Measurements from ENCODE around the gene FAM118B.
A peak's percentile ranks its signal among the peaks of the same experiment; 100 is the strongest.

Gene FAM118B

GRCh38 chr11:126205359-126205758 lies 6.2 kb upstream of the FAM118B start:
- no peak for ATAC-seq
- no peak for TF ChIP-seq CREB5 (CRISPR knock-in tag; IDR thresholded peaks at IDR 0.05; ENCODE audit: low read depth)
- TF ChIP-seq ZNF70 (CRISPR knock-in tag; IDR thresholded peaks at IDR 0.05) = no peak
- no peak for TF ChIP-seq PATZ1 (CRISPR knock-in tag; IDR thresholded peaks at IDR 0.05; ENCODE audit: borderline replicate concordance)
- TF ChIP-seq ZC3H10 (CRISPR knock-in tag; IDR thresholded peaks at IDR 0.05) = no peak
- no peak for TF ChIP-seq CSRNP3 (CRISPR knock-in tag; IDR thresholded peaks at IDR 0.05)
- no peak for TF ChIP-seq ARNTL (CRISPR knock-in tag; IDR thresholded peaks at IDR 0.05; ENCODE audit: borderline replicate concordance, low read depth)
- no peak for TF ChIP-seq ZNF565 (CRISPR knock-in tag; conservative IDR thresholded peaks at IDR 0.05; ENCODE audit: low read depth)
- no peak for TF ChIP-seq ZNF8 (CRISPR knock-in tag; IDR thresholded peaks at IDR 0.05)
- TF ChIP-seq TOX (CRISPR knock-in tag; IDR thresholded peaks at IDR 0.05; ENCODE audit: borderline replicate concordance) = no peak
- no peak for TF ChIP-seq CSDC2 (CRISPR knock-in tag; IDR thresholded peaks at IDR 0.05)
- no peak for TF ChIP-seq POU6F1 (CRISPR knock-in tag; IDR thresholded peaks at IDR 0.05; ENCODE audit: borderline replicate concordance, low read depth)
- no peak for TF ChIP-seq SNAI2 (CRISPR knock-in tag; IDR thresholded peaks at IDR 0.05)
- no peak for TF ChIP-seq TSHZ2 (CRISPR knock-in tag; IDR thresholded peaks at IDR 0.05)
- no peak for TF ChIP-seq ZFP3 (CRISPR knock-in tag; IDR thresholded peaks at IDR 0.05)
- no peak for TF ChIP-seq PPARA (CRISPR knock-in tag; IDR thresholded peaks at IDR 0.05; ENCODE audit: borderline replicate concordance)
- TF ChIP-seq RARB (CRISPR knock-in tag; IDR thresholded peaks at IDR 0.05) = no peak
- no peak for TF ChIP-seq TCF4 (CRISPR knock-in tag; IDR thresholded peaks at IDR 0.05; ENCODE audit: borderline replicate concordance)
- TF ChIP-seq ISL1 (CRISPR knock-in tag; IDR thresholded peaks at IDR 0.05) = no peak

GRCh38 chr11:126207896-126208295 lies 3.7 kb upstream of the FAM118B start:
- no peak for TF ChIP-seq ZFP30 (CRISPR knock-in tag; IDR thresholded peaks at IDR 0.05)
- TF ChIP-seq ZNF70 (CRISPR knock-in tag; IDR thresholded peaks at IDR 0.05) = no peak
- no peak for TF ChIP-seq GLIS3 (CRISPR knock-in tag; IDR thresholded peaks at IDR 0.05)
- ATAC-seq = no peak

GRCh38 chr11:126210871-126211235 lies 729 bp upstream of the FAM118B start:
- peak; percentile 6 for ATAC-seq
- no peak for TF ChIP-seq ZC3H10 (CRISPR knock-in tag; IDR thresholded peaks at IDR 0.05)
- no peak for TF ChIP-seq TOX (CRISPR knock-in tag; IDR thresholded peaks at IDR 0.05; ENCODE audit: borderline replicate concordance)
- TF ChIP-seq TSHZ2 (CRISPR knock-in tag; IDR thresholded peaks at IDR 0.05) = no peak
- no peak for TF ChIP-seq ZNF70 (CRISPR knock-in tag; IDR thresholded peaks at IDR 0.05)
- TF ChIP-seq SNAI2 (CRISPR knock-in tag; IDR thresholded peaks at IDR 0.05) = no peak
